ENCODE data around the gene FAM240B.

The FAM240B gene

DNA sequence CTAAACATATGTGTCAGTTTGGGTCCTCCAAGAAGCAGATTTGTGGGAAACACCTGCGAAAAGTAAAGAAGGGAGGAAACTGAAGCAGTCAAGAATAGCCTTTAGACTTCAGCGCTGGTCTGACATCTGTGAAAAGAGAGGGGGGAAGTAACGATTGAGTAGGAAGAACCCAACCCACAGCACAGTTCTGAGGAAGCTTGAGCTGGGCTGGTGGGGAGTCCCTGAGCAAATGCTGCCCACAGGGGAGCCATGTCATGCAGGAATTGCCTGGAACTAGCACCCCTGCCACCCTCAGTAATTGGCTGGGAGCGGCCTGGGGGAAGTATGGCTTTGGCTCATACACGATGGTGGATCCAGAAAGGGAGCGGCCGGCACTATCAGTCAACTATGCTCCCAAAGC lies 20.6 kb downstream of the FAM240B start:
- DNase-seq (ENCODE audit: low spot score) = no peak

DNA sequence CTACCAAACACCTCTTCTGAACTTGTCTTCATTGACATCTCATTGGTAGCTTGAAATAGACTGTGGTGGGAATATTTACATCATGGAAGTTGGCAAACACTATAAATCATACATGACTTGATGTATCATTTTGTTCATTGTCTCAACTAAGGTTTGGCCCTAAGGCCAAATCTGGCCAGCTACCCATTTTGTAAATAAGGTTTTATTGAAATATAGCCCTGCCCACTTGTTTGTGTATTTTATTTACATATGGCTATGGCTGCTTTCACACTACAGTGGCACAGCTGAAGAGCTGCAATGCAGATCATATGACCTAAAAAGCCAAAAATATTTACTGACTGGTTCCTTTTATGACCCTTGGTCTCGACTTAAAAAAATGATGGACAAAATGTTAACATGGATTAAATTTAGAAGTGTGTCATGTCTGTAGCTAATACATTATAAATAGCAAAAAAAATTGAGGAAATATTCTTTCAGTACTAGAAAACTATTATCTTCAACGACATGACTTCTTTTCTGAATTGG lies 22.1 kb downstream of the FAM240B start:
- no peak for DNase-seq (ENCODE audit: low spot score)

DNA sequence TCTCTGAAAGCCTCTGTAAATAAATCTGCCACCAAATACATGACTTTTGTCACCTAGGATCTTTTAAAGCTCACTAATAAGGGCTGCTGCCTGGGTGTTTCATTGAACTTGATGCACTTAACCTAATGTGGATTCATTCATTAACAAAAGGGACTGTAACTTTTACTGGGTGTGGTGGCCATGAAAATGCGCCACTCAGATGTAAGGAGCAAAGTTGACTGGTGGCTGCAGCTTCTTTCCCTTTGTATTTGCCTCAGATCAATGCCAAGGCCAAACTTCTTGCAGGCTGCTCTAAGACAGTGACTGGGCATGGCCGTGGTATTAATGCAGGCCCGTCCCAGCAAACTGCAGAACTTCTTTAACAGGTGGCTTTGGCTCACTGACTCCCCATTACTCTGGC lies 22.9 kb downstream of the FAM240B start:
- no peak for DNase-seq (ENCODE audit: low spot score)

DNA sequence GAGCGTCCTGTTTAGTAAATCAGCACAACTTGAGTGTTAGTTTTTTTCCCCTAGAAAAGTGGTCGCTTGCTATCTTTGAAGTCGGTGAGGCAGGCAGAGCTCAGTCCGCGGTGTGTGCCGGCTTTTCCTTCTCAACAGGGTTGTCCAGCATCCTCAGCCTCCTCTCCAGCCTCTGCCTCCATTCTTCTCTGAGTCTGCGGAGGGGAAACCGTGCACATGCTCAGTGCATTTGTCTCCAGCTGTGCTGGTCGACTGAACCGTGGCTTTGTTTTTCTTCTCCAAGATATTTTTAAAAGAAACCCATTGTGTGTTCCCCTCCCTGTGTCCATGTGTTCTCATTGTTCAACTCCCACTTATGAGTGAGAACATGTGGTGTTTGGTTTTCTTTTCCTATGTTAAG lies 25.3 kb downstream of the FAM240B start:
- no peak for DNase-seq (ENCODE audit: low spot score)

DNA sequence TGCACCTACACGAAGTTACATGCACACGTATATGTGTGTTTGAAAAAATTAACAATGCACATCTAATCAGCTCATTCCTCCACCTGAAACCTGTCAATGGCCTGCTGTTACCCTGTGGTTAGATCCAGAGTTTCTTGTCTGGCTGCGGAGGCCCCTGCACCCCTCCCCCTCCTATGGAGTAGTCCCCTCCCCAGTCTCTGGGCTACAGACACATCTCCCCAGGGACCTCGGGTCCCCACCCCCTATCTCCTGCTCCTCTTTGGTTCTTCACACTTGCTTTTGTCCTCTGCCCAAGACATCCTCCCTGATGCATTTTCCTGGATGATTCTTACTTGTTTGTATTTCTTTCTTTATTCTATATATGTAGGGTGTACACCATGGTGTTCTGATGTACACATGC lies 27.2 kb downstream of the FAM240B start:
- no peak for DNase-seq (ENCODE audit: low spot score)

DNA sequence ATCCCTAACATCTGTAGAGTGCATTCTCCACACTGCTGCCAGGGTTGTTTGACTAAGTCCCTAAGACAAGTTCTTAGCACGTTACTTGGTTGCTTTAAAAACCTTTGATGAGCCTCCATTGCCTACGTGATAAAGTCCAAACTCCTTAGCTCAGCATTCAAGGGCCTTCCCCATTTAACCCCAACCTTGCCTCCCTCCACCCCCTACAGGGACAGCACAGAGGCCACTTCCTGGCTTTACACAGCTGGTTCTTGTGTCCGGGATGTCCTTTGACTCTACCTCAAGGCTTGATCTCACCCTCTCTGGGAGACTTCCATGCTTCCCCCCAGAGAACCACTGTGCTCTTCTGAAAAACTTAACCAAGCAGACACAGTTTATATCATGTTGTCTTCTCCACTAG lies 29.4 kb downstream of the FAM240B start:
- DNase-seq (ENCODE audit: low spot score) = no peak

DNA sequence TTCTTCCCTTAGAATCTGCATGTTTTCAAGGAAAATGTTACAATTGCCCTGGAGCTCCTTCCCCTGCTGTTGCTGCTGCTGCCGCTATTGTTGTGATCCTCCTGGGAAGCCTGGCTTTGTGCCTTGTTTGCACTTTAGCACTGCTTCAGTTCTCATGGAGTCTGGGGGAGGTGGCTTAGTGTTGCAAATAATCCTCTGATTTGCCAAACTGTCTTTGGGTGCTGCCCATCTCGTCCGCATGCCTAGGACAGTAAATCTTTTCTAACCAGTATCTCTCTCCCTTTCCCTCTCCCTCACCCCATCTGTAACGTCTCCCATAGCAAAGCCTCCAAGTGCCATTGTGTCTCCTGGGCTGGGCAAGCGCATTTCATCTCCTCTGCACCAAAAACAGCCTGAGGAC lies 30.3 kb downstream of the FAM240B start:
- DNase-seq (ENCODE audit: low spot score) = no peak

DNA sequence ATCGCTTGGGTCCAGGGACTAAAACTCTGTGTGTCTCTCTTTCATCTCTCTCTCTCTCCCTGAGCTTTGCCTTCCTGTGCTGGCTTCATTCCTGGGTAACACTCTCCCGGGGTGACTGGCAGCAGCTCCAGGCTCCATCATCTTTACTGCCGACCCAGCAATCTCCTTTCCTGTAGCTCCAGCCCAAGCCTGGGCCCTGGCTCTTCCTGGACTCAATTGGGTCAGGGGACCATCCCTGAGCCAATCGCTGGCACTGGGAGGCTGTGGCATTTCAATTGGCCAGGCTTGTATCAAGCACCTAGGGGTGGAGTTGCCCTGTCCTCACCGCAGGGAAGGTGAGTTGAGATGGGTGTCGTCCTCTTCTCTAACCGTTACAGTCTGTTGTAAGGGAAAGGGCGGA lies 31.9 kb downstream of the FAM240B start:
- no peak for DNase-seq (ENCODE audit: low spot score)

DNA sequence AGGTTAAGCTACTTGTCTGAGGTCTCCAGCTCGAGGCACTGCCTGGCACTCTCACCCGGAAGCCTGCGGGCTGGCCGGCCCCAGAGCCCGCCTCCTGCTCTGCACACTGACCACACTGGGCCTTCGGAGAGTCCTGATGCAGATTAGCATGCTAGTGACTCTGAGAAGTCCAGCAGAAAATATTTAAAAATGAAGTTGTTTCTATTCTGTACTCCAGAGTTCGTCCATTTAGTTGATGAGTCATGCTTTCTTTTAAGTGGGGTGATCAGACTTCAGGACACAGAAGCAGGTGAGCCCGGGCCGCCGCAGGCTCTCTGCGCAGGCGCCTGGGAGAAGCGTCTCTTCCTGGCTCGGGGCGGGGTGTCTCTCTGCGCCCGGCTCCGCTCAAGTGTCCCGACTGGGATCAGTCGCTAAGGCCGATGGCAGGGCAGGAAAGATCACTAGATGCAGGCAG lies 32.5 kb downstream of the FAM240B start:
- DNase-seq (ENCODE audit: low spot score) = peak; percentile 34

DNA sequence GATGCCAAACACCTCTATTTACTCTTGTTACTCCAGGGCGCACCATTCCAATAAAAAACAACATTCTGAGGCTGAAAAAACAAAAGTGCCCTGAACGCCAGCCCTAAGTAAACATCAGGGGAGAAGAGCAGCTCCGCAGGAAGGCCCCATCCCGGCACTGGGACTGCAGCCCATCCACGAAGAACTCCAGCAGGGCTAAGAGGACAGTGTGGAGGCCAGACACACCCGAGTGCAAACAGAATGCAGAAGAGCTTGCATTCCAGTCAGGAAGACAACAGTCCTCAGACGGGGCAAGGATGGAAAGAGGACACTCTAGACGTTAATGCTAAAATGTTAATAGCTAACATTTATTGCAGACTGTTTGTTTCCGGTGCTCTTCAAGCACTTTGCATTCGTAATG lies 33.0 kb downstream of the FAM240B start:
- no peak for DNase-seq (ENCODE audit: low spot score)

DNA sequence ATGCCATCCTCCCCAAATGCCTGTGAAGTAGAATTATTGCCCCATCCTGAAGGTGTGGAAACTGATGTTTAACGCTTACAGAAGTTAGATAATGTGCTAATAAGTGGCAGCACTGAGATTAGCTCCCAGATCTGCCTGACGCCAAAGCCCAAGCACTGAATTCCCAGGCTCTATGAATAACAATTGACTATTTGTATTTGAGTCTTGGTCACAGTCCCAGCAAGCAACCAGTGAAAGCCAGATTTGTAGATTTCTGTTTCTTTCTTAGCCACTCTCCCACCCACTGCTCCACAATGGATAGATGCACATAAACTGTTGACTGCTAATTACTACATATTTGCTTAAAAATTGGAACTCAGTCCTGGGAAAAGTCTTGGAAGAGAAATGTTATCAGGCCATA lies 34.4 kb downstream of the FAM240B start:
- no peak for DNase-seq (ENCODE audit: low spot score)

DNA sequence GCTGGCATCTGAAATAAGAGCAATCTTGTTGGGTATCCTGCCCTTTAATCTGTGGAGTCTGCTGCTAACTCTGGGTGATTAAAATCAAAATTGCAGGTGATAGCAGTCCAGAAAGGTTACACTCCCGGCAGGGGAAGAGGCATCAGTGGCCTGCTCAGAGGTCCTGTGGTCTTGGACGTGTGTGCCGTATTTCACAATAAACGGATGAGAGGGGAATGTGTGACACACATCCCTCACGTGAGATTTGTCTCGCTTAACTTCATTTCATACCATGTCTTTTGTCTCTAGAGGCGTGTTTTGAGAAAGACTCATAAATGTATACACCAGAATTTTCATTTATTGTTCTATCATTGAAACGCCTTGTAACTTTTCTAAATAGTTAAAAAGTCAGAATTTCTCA lies 36.6 kb downstream of the FAM240B start:
- DNase-seq (ENCODE audit: low spot score) = no peak

DNA sequence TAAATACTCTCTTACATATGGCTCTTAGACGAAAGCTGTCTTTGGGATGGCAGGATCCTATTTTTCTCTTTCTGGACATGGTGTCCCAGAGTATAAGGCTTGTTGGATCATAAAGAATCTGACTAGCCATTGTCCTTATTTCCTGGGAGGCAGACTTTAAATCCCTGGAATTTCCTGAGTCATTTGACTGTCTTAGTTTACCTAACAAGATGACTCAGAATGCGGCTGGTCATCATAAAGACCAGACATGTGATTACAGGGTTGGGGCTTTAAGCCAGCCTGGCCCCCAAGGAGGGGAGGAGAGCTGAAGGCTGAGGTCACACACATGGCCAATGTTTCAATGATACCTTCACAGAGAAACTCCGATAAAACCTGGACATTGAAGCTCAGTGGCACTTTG lies 37.2 kb downstream of the FAM240B start:
- peak; percentile 79 for DNase-seq (ENCODE audit: low spot score)

DNA sequence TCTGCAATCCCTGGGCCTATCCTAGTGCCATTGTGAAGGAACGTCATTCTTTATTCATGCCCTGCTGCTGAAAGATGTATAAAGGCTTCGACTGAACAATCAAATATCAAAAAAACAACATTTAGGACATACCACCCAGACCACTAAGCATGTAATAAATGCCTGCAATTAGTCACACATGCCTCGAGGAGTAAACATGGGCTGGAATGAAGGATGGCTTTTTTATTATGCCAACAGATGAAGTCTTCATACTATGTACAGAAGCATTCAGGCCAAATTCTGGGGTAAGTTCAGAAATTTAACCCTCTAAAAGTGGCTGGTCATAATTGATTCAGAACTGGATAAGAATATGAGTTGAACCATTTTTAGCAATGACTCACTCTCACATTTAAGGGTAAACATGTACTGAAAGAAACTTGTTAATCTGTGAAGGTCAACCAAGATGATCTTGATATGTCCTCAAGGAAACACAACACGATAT lies 38.1 kb downstream of the FAM240B start:
- DNase-seq (ENCODE audit: low spot score) = peak; percentile 19

DNA sequence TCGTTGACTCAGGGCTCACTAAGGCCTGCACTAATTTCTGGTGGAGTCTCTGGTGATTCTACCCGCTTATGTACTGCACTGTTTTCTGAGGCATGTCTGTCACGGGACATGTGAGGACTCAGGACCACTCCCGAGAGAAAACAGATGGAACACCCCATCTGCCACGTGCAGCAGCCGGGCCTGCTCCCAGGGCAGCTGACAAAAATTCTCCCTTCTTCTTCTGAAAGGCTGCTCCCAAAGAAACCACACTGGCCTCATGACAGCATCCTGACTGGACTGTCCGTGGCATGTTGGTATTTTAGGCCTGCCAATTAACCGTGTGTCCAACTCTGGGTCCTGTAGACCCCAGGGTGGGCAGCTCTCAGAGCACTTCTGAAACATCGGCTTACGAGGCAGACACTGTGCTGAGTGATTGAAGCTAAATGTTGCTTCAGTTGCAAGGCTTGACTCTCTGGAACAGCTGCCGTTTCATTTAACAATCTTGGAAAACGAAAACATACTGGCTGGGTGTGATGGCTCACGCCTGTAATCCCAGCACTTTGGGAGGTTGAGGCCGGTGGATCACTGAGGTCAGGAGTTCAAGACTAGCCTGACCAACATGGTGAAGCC lies 39.0 kb downstream of the FAM240B start:
- no peak for DNase-seq (ENCODE audit: low spot score)

DNA sequence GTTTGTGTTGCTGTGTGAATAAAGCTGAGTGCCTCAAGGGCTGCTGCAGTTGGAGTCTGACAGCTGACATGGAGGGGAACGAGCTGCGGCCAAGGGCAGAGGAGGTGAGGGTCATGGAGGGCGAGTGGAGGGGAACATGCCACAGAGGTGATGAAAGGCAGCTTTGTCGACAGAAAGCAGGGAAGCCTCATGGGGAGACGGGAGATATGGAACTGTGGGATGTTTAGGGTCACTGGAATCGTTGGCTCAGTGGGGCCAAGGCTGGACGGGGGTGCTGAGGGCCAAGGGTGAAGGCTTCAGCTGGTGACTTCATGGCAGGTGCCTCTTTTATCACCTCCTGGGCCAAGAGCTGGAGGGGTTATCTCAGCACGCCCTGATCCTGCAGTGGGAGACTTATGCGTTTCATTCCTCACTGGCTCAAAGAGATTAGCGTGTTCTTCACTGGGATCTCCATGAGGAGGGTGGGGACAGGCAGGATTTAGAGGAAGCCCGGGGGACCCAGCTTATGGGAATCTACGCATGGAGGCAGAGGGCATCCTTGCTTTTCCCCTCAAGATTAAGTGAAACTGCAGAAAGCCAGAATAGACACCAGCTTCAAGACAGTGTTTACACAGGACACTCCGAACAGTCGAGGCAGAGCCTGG lies 42.2 kb downstream of the FAM240B start:
- no peak for DNase-seq (ENCODE audit: low spot score)

DNA sequence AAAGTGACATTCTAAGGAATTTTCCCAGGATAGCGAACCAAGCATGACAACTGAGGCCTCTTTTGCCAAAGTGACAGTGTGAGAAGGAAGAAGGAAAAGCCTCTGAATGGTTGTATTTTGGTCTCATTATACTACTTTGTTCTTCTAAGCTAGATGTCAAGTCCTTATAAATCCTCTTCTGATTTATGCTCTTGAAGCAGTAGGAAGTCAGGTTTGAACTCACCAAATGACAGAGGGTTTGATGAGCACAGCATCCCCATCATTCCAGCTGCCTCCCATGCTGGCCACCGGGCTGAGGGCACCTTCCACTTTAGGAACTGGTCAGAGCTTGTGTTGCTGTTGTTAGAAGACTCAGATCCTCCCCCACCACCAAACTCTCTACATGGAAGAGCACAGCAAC lies 44.1 kb downstream of the FAM240B start:
- DNase-seq (ENCODE audit: low spot score) = no peak

DNA sequence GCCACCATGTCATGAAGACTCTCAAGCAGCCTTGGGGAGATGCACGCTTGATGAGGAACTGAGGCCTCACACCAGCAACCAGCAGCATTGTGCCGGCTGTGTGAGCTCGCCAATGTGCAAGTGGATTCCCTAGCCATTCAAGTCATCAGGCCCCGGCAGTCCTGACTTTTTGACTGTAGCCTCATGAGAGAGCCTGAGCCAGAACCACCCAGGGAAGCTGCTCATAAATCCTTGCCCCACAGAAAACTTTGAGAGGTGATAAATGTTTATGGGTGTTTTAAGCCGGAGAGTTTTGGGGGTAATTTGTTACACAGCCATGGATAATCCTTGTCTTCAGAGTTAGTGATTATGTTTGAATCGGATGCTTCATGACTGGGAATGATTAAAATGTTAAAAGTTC lies 44.7 kb downstream of the FAM240B start:
- no peak for DNase-seq (ENCODE audit: low spot score)

DNA sequence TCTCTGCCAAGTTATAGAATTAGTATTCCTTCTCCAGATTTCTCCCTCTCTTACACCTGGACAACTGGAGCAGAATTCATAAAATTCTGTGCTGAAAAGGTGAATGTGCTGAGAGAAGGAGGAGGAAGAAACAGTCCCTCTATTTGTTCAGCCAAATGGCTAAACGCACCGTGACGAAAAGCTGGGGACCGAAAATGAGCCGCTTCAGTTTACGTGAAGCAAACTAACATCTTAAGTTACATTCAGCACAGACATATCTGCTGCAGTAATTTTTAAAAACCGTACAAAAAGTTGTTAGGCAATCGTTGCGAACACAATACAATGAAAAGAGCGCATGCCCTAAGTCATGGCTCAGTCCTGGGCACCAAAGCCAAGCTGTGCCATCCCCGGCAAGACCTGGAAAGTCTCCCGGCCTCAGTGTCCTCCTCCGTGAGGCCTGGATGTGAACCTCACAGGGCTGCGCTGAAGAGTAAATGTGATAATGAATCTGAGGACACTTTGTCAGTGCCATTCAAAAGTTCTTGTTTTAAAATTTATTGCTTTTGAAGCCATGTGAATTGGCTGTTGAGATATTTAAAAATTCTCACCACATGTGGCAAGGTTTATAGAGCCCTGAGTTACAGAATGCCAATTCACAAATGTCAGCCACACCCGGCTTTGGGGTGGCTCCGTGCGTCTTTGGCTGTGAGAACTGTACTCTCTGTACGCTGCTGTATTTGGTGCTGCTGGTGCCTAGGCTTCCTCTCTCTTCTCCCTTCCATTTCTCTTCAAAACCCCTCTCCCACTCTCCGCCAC lies 46.3 kb downstream of the FAM240B start:
- no peak for DNase-seq (ENCODE audit: low spot score)

DNA sequence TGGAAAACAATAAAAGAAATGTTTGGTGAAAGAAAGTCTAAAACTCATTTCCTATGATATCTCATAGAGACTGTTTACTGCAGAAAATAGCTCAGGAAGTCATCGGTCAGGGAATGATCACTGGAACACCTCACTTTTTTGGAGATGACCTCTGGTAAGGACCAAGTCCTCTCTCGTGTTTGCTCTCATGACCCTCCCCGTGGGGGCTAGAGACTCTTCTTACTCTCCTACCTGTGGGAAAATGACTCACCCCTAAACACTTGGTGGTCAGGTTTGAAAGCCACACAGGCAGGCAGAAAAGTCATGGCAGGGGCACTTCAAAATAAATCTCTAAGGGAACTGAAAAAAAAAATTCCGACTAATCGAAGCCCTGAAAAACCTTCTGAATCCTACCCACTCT lies 48.2 kb downstream of the FAM240B start:
- no peak for DNase-seq (ENCODE audit: low spot score)

DNA sequence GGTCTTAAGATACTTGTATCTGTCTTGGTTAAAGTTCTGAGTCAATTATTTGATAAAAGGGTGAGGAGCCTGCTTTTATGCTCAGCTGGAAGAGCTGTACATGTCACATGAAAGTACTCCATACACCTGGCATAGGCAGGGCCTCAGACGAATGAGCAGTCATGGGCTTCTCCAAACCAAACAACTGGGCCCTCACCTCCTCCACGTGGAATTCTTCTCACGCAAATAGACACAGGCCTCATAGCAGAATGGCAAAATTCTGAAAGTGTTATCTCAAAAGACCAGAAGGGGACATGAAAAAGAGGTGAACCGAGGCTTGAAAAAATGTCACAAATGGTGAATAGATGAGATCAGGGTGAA lies 48.6 kb downstream of the FAM240B start:
- DNase-seq (ENCODE audit: low spot score) = no peak

DNA sequence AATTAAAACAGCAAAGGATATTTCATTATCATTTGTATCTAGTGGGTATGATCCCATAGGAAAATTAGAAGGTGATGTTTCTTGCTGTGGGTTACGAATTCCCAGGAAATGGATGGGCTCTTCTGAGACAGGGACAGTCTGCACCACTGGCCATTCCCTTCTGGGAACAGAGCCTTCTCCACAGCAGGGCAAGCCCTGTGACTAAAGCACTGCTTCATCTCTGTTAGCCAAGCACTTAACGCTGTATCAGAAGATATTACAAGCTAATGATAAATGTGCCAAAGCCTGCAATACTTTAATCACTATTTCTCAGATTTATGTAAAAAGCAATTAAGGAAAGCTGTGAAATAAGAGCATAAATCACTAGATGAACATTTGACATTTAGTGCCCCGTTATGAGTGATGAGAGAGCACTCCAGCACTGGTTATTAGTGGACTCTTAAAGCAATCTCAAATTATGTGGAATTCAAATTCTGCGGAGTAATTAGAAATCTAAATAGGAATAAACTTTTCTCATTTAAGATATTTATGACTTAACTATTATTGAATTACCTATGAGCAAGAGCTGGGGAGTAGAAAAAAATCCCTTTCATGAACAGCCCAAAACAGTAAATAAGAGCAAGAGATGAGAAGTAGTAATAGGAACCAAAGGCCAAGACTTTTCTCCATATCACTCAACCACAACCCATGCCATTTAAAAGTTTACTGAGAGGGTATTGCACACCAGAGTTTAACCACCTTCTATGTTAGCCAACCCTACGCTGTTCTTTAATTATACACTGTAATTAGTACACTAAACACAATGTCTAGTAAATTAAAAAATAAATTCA lies 49.2 kb downstream of the FAM240B start:
- no peak for DNase-seq (ENCODE audit: low spot score)

Data from LoVo (cell line).